ENCODE results near the gene LRRIQ4.

Gene LRRIQ4

DNA sequence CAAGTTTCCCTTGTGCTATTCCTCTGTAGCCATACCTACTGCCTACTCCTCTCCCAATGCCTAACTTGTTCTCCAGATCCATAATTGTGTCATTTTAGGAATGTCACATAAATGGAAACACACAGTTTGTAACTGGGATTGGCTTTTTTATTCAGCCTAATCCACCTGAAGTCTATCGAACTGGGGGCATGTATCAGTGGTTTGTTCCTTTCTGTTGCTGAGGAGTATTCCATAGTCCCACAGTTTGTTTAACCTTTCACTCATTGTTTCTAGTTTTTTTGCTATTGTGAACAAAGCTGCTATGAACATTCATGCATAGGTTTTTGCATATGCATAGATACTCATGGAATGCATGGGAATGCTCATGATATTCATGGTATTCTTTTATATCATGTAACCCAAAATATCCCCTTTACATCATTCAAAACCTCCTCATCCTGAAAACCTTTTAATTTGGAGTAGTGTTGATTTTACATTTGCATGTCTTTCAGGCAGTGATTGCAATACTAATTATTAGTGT, 25.9 kb downstream of the LRRIQ4 start:
- H3K9me3 ChIP-seq (ENCODE audit: control insufficient read depth, insufficient read depth, low read length), result no peaks in the 10 kb centered on the region
- peaks cover 7% of the 10 kb centered on the region for H3K4me1 ChIP-seq (ENCODE audit: control insufficient read depth, insufficient read depth, low read length)
- H3K27me3 ChIP-seq (ENCODE audit: control insufficient read depth, insufficient read depth, low read length), result no peaks in the 10 kb centered on the region
- H3K4me3 ChIP-seq (ENCODE audit: low read depth, low read length), result no peak overlapping the region
- H3K9ac ChIP-seq (ENCODE audit: low read depth, low read length), result no peak overlapping the region
- H3K36me3 ChIP-seq (ENCODE audit: control insufficient read depth, insufficient read depth, low read length), result no peaks in the 10 kb centered on the region

DNA sequence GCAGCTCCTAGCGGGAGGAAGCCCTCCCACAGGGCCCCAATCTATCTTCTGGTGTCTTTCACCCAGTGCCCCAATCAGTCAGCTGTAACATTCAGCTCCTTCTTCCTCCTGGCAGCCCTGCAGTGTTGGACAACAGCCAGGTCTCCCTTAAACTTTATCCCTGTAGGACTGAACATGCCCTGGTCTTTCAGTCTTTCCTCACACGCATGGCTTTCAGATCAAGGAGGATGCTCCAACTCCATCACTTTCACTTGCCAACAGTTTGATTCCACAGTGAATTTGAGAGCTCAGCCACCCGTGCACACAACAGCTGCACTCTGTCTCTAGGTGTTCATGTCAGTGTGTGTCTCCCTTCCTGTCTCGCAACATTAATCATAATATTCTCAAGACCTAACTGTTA, 28.5 kb downstream of the LRRIQ4 start:
- H3K9ac ChIP-seq (ENCODE audit: low read depth, low read length), result no peak overlapping the region
- no peak overlapping the region for H3K4me3 ChIP-seq (ENCODE audit: low read depth, low read length)
- no peaks in the 10 kb centered on the region for H3K27me3 ChIP-seq (ENCODE audit: control insufficient read depth, insufficient read depth, low read length)
- no peaks in the 10 kb centered on the region for H3K36me3 ChIP-seq (ENCODE audit: control insufficient read depth, insufficient read depth, low read length)
- H3K9me3 ChIP-seq (ENCODE audit: control insufficient read depth, insufficient read depth, low read length), result no peaks in the 10 kb centered on the region
- peaks cover 7% of the 10 kb centered on the region for H3K4me1 ChIP-seq (ENCODE audit: control insufficient read depth, insufficient read depth, low read length)

DNA sequence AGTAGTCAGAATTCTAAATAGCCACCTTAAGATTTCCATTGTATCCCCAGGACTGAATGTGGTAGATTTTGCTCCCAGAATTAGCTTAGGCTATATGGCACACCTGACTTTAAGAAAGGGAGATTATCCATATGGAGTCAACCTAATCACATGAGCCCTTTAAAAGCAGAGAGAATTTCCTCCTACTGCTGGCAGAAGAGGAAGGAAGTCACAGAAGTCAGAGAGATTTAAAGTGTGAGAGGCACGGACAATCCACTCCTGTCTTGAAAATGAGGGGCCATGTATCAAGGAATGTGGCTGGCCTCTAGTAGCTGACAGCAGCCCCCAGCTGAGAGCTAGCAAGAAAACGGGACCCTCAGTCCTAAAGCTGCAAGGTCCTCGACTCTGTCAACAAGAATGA, 30.3 kb downstream of the LRRIQ4 start:
- Histone ChIP-seq H3K9me3 (ENCODE audit: control insufficient read depth, insufficient read depth, low read length) (no peaks in the 10 kb centered on the region), H3K27me3 (ENCODE audit: control insufficient read depth, insufficient read depth, low read length) (no peaks in the 10 kb centered on the region), H3K9ac (ENCODE audit: low read depth, low read length) (no peak overlapping the region), H3K4me1 (ENCODE audit: control insufficient read depth, insufficient read depth, low read length) (peaks cover 4% of the 10 kb centered on the region), H3K4me3 (ENCODE audit: low read depth, low read length) (no peak overlapping the region), H3K36me3 (ENCODE audit: control insufficient read depth, insufficient read depth, low read length) (no peaks in the 10 kb centered on the region)

DNA sequence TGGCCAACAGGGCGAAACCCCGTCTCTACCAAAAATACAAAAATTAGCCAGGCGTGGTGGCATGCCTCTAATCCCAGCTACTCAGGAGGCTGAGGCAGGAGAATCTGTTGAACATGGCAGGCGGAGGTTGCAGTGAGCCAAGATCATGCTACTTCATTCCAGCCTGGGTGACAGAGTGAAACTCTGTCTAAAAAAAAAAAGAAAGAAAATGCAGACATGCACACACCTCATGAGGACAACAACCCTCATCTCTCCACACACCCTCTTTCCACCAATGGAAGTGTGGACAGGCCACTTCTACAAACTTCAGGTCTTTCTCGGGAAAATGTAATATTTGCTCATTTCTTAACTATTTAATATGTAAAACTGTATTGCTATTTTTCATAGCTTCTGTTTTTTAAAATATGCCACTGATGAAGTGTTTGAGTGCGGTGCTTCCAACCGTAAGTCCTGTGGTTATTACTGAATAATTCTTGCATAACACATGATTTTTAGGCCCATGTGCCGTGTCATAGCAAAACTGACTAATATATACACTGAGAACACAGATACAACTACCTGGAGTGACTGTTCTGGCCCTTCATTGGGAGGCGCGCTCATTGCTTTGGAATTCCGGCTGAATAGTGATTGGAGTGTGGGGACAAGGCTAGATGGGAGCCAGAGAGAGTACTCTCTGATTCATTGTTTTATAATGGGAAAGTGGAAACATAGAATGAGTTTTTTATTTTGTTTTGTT, 34.0 kb downstream of the LRRIQ4 start:
- no peaks in the 10 kb centered on the region for H3K36me3 ChIP-seq (ENCODE audit: control insufficient read depth, insufficient read depth, low read length)
- H3K27me3 ChIP-seq (ENCODE audit: control insufficient read depth, insufficient read depth, low read length), result no peaks in the 10 kb centered on the region
- no peaks in the 10 kb centered on the region for H3K9me3 ChIP-seq (ENCODE audit: control insufficient read depth, insufficient read depth, low read length)
- no peak overlapping the region for H3K9ac ChIP-seq (ENCODE audit: low read depth, low read length)
- peaks cover 4% of the 10 kb centered on the region for H3K4me1 ChIP-seq (ENCODE audit: control insufficient read depth, insufficient read depth, low read length)
- no peak overlapping the region for H3K4me3 ChIP-seq (ENCODE audit: low read depth, low read length)

GRCh38 chr3:169847896-169848295, 35.2 kb downstream of the LRRIQ4 start:
- Histone ChIP-seq H3K4me1 (ENCODE audit: control insufficient read depth, insufficient read depth, low read length) (peaks cover 4% of the 10 kb centered on the region), H3K4me3 (ENCODE audit: low read depth, low read length) (no peak overlapping the region), H3K36me3 (ENCODE audit: control insufficient read depth, insufficient read depth, low read length) (no peaks in the 10 kb centered on the region), H3K9ac (ENCODE audit: low read depth, low read length) (no peak overlapping the region), H3K27me3 (ENCODE audit: control insufficient read depth, insufficient read depth, low read length) (no peaks in the 10 kb centered on the region), H3K9me3 (ENCODE audit: control insufficient read depth, insufficient read depth, low read length) (no peaks in the 10 kb centered on the region)

DNA sequence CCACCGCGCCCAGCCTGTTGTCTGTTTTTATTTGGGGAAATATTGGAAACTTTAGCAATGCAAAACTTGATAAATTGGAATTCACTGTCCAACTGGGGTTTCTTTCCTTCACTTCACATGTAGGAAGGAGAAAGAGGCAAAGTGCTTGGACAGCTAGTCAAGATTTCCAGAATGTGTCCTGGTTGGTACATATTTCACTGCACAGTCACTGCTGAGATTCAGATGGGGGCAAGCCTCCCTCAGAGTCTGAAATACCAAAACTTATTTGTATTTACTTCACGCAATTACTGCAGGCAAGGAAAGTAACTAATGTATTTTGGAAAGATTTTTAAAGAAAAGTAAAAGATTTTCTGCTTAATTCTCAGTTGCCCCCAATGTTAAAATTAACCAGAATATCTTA, 36.1 kb downstream of the LRRIQ4 start:
- Histone ChIP-seq H3K9ac (ENCODE audit: low read depth, low read length) (no peak overlapping the region), H3K27me3 (ENCODE audit: control insufficient read depth, insufficient read depth, low read length) (no peaks in the 10 kb centered on the region), H3K4me3 (ENCODE audit: low read depth, low read length) (no peak overlapping the region), H3K9me3 (ENCODE audit: control insufficient read depth, insufficient read depth, low read length) (no peaks in the 10 kb centered on the region), H3K36me3 (ENCODE audit: control insufficient read depth, insufficient read depth, low read length) (no peaks in the 10 kb centered on the region), H3K4me1 (ENCODE audit: control insufficient read depth, insufficient read depth, low read length) (peaks cover 4% of the 10 kb centered on the region)

DNA sequence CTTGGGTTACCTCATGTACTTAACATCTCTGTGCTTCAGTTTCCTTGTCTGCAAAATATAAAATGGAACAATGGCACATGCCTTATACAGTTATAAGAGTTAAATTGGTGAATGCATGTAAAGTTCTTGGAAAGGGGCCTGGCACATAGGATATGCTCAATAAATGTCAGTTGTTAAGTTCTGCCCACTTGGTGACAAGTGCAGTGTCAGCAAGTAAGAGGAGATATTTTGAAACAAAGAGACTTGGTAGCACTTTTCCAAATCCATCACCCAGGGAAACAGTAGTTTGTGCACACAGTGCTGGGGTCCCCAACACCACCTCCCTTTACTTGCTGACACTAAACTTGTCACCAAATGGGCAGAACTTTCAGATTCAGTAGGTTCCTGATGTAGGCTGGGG, 37.9 kb downstream of the LRRIQ4 start:
- H3K27me3 ChIP-seq (ENCODE audit: control insufficient read depth, insufficient read depth, low read length), result no peaks in the 10 kb centered on the region
- no peak overlapping the region for H3K4me3 ChIP-seq (ENCODE audit: low read depth, low read length)

DNA sequence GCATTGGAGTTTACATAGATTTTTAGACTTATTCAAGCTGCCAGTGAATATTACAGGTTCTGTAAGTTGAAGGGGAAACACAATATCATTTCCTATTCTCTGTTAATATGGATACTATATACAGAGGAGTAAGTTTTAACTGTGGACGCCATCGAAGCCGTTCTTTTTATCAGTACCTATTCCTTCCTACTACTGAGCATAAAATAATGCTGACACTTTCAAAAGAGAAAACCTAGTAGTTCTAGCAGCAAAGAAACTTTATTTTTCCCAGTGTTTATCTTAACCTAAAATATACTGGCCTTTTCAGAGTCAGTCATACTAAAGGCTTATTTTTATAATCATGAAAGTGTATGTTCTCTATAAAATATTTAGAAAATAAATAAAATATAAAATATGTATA, 42.8 kb downstream of the LRRIQ4 start:
- Histone ChIP-seq H3K27me3 (ENCODE audit: control insufficient read depth, insufficient read depth, low read length) (no peaks in the 10 kb centered on the region), H3K4me3 (ENCODE audit: low read depth, low read length) (no peak overlapping the region), H3K9me3 (ENCODE audit: control insufficient read depth, insufficient read depth, low read length) (no peaks in the 10 kb centered on the region)

More for the DNA sequence above, 37.9 kb downstream of the LRRIQ4 start:
- Histone ChIP-seq H3K4me1 (ENCODE audit: control insufficient read depth, insufficient read depth, low read length) (peaks cover 4% of the 10 kb centered on the region), H3K9me3 (ENCODE audit: control insufficient read depth, insufficient read depth, low read length) (no peaks in the 10 kb centered on the region), H3K9ac (ENCODE audit: low read depth, low read length) (no peak overlapping the region), H3K36me3 (ENCODE audit: control insufficient read depth, insufficient read depth, low read length) (no peaks in the 10 kb centered on the region)

GRCh38 chr3:169857811-169858210, 45.1 kb downstream of the LRRIQ4 start:
- Histone ChIP-seq H3K9me3 (ENCODE audit: control insufficient read depth, insufficient read depth, low read length) (no peaks in the 10 kb centered on the region), H3K27me3 (ENCODE audit: control insufficient read depth, insufficient read depth, low read length) (no peaks in the 10 kb centered on the region), H3K36me3 (ENCODE audit: control insufficient read depth, insufficient read depth, low read length) (no peaks in the 10 kb centered on the region)

More for the DNA sequence above, 42.8 kb downstream of the LRRIQ4 start:
- H3K9ac ChIP-seq (ENCODE audit: low read depth, low read length), result no peak overlapping the region
- no peaks in the 10 kb centered on the region for H3K4me1 ChIP-seq (ENCODE audit: control insufficient read depth, insufficient read depth, low read length)
- H3K36me3 ChIP-seq (ENCODE audit: control insufficient read depth, insufficient read depth, low read length), result no peaks in the 10 kb centered on the region

DNA sequence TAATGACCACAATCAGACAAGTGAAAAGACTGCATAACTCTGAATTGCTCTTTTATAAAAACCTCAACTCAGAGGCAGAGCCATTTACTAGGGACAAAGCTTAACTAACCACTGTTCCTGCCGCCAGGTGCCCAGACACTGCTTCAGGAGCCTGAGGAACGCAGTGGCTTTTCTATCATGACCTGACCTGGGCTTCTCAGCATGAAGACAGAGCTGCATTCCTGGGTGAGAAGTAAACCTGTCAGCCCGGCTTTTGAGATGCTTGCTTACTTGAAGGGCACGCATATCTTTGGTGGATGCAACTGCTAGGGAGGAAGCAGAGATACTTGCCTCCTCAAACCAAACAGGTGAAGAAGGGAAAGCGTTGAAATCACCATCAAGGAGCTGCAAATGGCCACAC, 49.2 kb downstream of the LRRIQ4 start:
- no peak overlapping the region for H3K9ac ChIP-seq (ENCODE audit: low read depth, low read length)
- H3K36me3 ChIP-seq (ENCODE audit: control insufficient read depth, insufficient read depth, low read length), result no peaks in the 10 kb centered on the region
- H3K4me1 ChIP-seq (ENCODE audit: control insufficient read depth, insufficient read depth, low read length), result no peaks in the 10 kb centered on the region
- H3K27me3 ChIP-seq (ENCODE audit: control insufficient read depth, insufficient read depth, low read length), result no peaks in the 10 kb centered on the region
- no peaks in the 10 kb centered on the region for H3K9me3 ChIP-seq (ENCODE audit: control insufficient read depth, insufficient read depth, low read length)
- no peak overlapping the region for H3K4me3 ChIP-seq (ENCODE audit: low read depth, low read length)

More at GRCh38 chr3:169857811-169858210, 45.1 kb downstream of the LRRIQ4 start:
- Histone ChIP-seq H3K4me1 (ENCODE audit: control insufficient read depth, insufficient read depth, low read length) (no peaks in the 10 kb centered on the region), H3K9ac (ENCODE audit: low read depth, low read length) (no peak overlapping the region), H3K4me3 (ENCODE audit: low read depth, low read length) (no peak overlapping the region)

GRCh38 chr3:169863458-169863899, 50.8 kb downstream of the LRRIQ4 start:
- Histone ChIP-seq H3K9ac (ENCODE audit: low read depth, low read length) (no peak overlapping the region), H3K4me3 (ENCODE audit: low read depth, low read length) (no peak overlapping the region), H3K9me3 (ENCODE audit: control insufficient read depth, insufficient read depth, low read length) (no peaks in the 10 kb centered on the region), H3K4me1 (ENCODE audit: control insufficient read depth, insufficient read depth, low read length) (no peaks in the 10 kb centered on the region), H3K27me3 (ENCODE audit: control insufficient read depth, insufficient read depth, low read length) (no peaks in the 10 kb centered on the region), H3K36me3 (ENCODE audit: control insufficient read depth, insufficient read depth, low read length) (no peaks in the 10 kb centered on the region)

DNA sequence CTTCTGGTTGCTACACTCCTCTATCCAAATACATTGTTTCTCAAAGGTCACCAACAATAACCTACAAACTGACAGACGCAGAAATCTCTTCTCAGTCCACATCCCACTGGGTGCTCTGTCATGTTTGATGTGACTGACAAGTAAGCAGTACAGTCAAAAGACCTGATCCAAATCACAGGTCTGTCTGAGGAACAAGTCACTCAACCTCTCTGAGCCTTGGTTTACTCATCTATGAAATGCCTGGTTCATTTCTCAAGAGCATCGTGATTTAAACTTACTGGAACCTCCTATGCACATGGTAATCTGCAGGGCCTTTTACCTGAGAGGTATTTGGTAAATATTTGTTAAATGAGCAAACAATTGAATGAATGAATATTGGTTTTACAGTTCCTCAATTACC, 51.6 kb downstream of the LRRIQ4 start:
- Histone ChIP-seq H3K4me1 (ENCODE audit: control insufficient read depth, insufficient read depth, low read length) (no peaks in the 10 kb centered on the region), H3K9me3 (ENCODE audit: control insufficient read depth, insufficient read depth, low read length) (no peaks in the 10 kb centered on the region), H3K4me3 (ENCODE audit: low read depth, low read length) (no peak overlapping the region), H3K27me3 (ENCODE audit: control insufficient read depth, insufficient read depth, low read length) (no peaks in the 10 kb centered on the region), H3K36me3 (ENCODE audit: control insufficient read depth, insufficient read depth, low read length) (no peaks in the 10 kb centered on the region), H3K9ac (ENCODE audit: low read depth, low read length) (no peak overlapping the region)
